ENCODE measurements around the gene SLC47A2.
A peak's percentile ranks its signal among the peaks of the same experiment; 100 is the strongest.

The SLC47A2 gene

GRCh38 chr17:19720210-19720475 lies 3.8 kb upstream of the SLC47A2 start:
- no peak overlapping the region for H3K4me3 ChIP-seq (ENCODE audit: low read depth, low read length)
- TF ChIP-seq CTCF (IDR thresholded peaks at IDR 0.05; ENCODE audit: low read depth, low read length), result no peak
- in situ Hi-C loops (cut with HindIII; ENCODE audit: low sequenced_read_pairs), result no loop called here
- no peak for DNase-seq (ENCODE audit: low read depth, low spot score)

- in situ Hi-C loops (cut with HindIII; ENCODE audit: low sequenced_read_pairs), result no loop called here
- TF ChIP-seq CTCF (IDR thresholded peaks at IDR 0.05; ENCODE audit: low read depth, low read length), result no peak
- H3K4me3 ChIP-seq (ENCODE audit: low read depth, low read length), result no peak overlapping the region
- DNase-seq (ENCODE audit: low read depth, low spot score), result no peak
Measured at GRCh38 chr17:19719355-19720209, 3.2 kb upstream of the SLC47A2 start.

GRCh38 chr17:19718613-19719354 lies 2.4 kb upstream of the SLC47A2 start:
- in situ Hi-C loops (cut with HindIII; ENCODE audit: low sequenced_read_pairs), result no loop called here
- TF ChIP-seq CTCF (IDR thresholded peaks at IDR 0.05; ENCODE audit: low read depth, low read length), result peak; percentile 14
- no peak for DNase-seq (ENCODE audit: low read depth, low spot score)
- no peak overlapping the region for H3K4me3 ChIP-seq (ENCODE audit: low read depth, low read length)

GRCh38 chr17:19718041-19718612 lies 1.7 kb upstream of the SLC47A2 start:
- H3K4me3 ChIP-seq (ENCODE audit: low read depth, low read length), result no peak overlapping the region
- no peak for DNase-seq (ENCODE audit: low read depth, low spot score)
- in situ Hi-C loops (cut with HindIII; ENCODE audit: low sequenced_read_pairs), result no loop called here
- no peak for TF ChIP-seq CTCF (IDR thresholded peaks at IDR 0.05; ENCODE audit: low read depth, low read length)

GRCh38 chr17:19717411-19717908 lies 1.1 kb upstream of the SLC47A2 start:
- in situ Hi-C loops (cut with HindIII; ENCODE audit: low sequenced_read_pairs), result no loop called here
- no peak overlapping the region for H3K4me3 ChIP-seq (ENCODE audit: low read depth, low read length)
- TF ChIP-seq CTCF (IDR thresholded peaks at IDR 0.05; ENCODE audit: low read depth, low read length), result no peak
- no peak for DNase-seq (ENCODE audit: low read depth, low spot score)

GRCh38 chr17:19717031-19717360 lies 612 bp upstream of the SLC47A2 start:
- no peak for TF ChIP-seq CTCF (IDR thresholded peaks at IDR 0.05; ENCODE audit: low read depth, low read length)
- H3K4me3 ChIP-seq (ENCODE audit: low read depth, low read length), result no peak overlapping the region
- no peak for DNase-seq (ENCODE audit: low read depth, low spot score)
- in situ Hi-C loops (cut with HindIII; ENCODE audit: low sequenced_read_pairs), result no loop called here

Measured in astrocyte of the spinal cord (primary cell).